Neural cell (in vitro differentiated cells): Measurements from ENCODE around the gene CPA3. TPM values are rescaled to one million over a fixed set of nuclear protein-coding genes. Genes with fewer than 3 reads are reported as not detected.

Source experiments
- H2AFZ ChIP-seq: fragments of 200-600, 300-800 bp; sonication (generic), shearing (Covaris generic); 2 replicates; pipeline ENCODE4 v1.6.0; 2014; ENCODE audit warnings: low read depth, mild to moderate bottlenecking, antibody characterized with exemption, low read length, moderate library complexity
- H3F3A ChIP-seq: fragments of 200-600 bp; shearing (Covaris generic); 2 replicates; pipeline ENCODE4 v1.6.1; 2016; ENCODE audit warnings: mild to moderate bottlenecking, moderate library complexity, mixed read lengths, antibody characterized with exemption, low read length; ENCODE audit not compliant: insufficient read depth, poor library complexity, severe bottlenecking
- H3K27ac ChIP-seq: fragments of 200-600, 300-800 bp; sonication (generic), shearing (Covaris generic); 2 replicates; pipeline ENCODE4 v1.5.1; 2014; ENCODE audit warnings: mild to moderate bottlenecking, low read length, moderate library complexity
- H3K27me3 ChIP-seq: fragments of 300-800, 200-600 bp; sonication (generic), shearing (Covaris generic); 2 replicates; pipeline ENCODE4 v1.6.0; 2014; ENCODE audit warnings: mild to moderate bottlenecking, low read depth, low read length, moderate library complexity; ENCODE audit not compliant: insufficient read depth
- H3K36me3 ChIP-seq: fragments of 300-800, 200-600 bp; sonication (generic), shearing (Covaris generic); 2 replicates; pipeline ENCODE4 v1.5.1; 2014; ENCODE audit warnings: mild to moderate bottlenecking, antibody characterized with exemption, low read length, moderate library complexity; ENCODE audit not compliant: insufficient read depth
- H3K4me2 ChIP-seq: fragments of 300-800, 200-600 bp; sonication (generic), shearing (Covaris generic); 2 replicates; pipeline ENCODE4 v1.6.0; 2014; ENCODE audit warnings: mild to moderate bottlenecking, low read length
- H3K4me3 ChIP-seq: fragments of 300-800, 200-600 bp; sonication (generic), shearing (Covaris generic); 2 replicates; pipeline ENCODE4 v1.5.1; 2014; ENCODE audit warnings: mild to moderate bottlenecking, low read length, moderate library complexity
- H3K79me2 ChIP-seq: fragments of 200-600 bp; shearing (Covaris generic); replicated peaks from 2 replicates; pipeline ENCODE4 v1.6.0; 2014; ENCODE audit warnings: mild to moderate bottlenecking, low read length, moderate library complexity; ENCODE audit not compliant: insufficient read depth
- H3K9ac ChIP-seq: fragments of 300-800, 200-600 bp; sonication (generic), shearing (Covaris generic); 2 replicates; pipeline ENCODE4 v1.6.1; 2016; ENCODE audit warnings: mild to moderate bottlenecking, low read length, mixed read lengths
- H3K9me2 ChIP-seq: fragments of 200-600 bp; shearing (Covaris generic); 2 replicates; pipeline ENCODE4 v1.6.1; 2016; ENCODE audit warnings: mild to moderate bottlenecking, low read length, mixed read lengths; ENCODE audit not compliant: insufficient read depth
- H3K9me3 ChIP-seq: fragments of 200-600, 300-800 bp; sonication (generic), shearing (Covaris generic); 2 replicates; pipeline ENCODE4 v1.6.1; 2016; ENCODE audit warnings: mild to moderate bottlenecking, mixed run types, low read length, moderate library complexity, mixed read lengths
- H4K20me1 ChIP-seq: fragments of 200-600 bp; shearing (Covaris generic); 2 replicates; pipeline ENCODE4 v1.6.1; 2016; ENCODE audit warnings: mild to moderate bottlenecking, mixed run types; ENCODE audit not compliant: insufficient read depth
- EP300 ChIP-seq: fragments of 450-650 bp; conservative IDR thresholded peaks from 2 replicates; pipeline ENCODE4 v1.6.1; 2014; ENCODE audit warnings: antibody characterized with exemption, mild to moderate bottlenecking, moderate library complexity; ENCODE audit not compliant: poor library complexity, severe bottlenecking
- EZH2 ChIP-seq: fragments of 200-600, 300-800 bp; shearing (Covaris generic), sonication (generic); IDR thresholded peaks from 2 replicates; pipeline ENCODE4 v1.6.1; 2014; ENCODE audit warnings: antibody characterized with exemption, low read length, borderline replicate concordance, mild to moderate bottlenecking; ENCODE audit not compliant: insufficient read depth, poor library complexity, severe bottlenecking
- MXI1 ChIP-seq: fragments of 450-650 bp; conservative IDR thresholded peaks from 2 replicates; pipeline ENCODE4 v1.6.1; 2014; ENCODE audit warnings: antibody characterized with exemption, mild to moderate bottlenecking; ENCODE audit not compliant: poor library complexity, severe bottlenecking
- POLR2AphosphoS5 ChIP-seq: IDR thresholded peaks from 2 replicates; pipeline ENCODE4 v1.6.1; 2012
- RAD21 ChIP-seq: fragments of 450-650 bp; conservative IDR thresholded peaks from 2 replicates; pipeline ENCODE4 v1.6.1; 2014; ENCODE audit warnings: antibody characterized with exemption, mild to moderate bottlenecking, moderate library complexity
- REST ChIP-seq: IDR thresholded peaks from 2 replicates; pipeline ENCODE4 v1.6.1; 2012; ENCODE audit warnings: borderline replicate concordance
- SMC3 ChIP-seq: fragments of 450-650 bp; conservative IDR thresholded peaks from 2 replicates; pipeline ENCODE4 v1.6.1; 2014; ENCODE audit warnings: antibody characterized with exemption, mild to moderate bottlenecking, moderate library complexity; ENCODE audit not compliant: poor library complexity
- TAF1 ChIP-seq: IDR thresholded peaks from 2 replicates; pipeline ENCODE4 v1.6.1; 2012; ENCODE audit warnings: low read depth
- polyA plus RNA-seq: library from polyadenylated mRNA; depleted of rRNA; stranded (reverse); fragments of >200 nt; gene quantifications from 2 replicates; pipeline ENCODE4 v1.2.3, GENCODE V29; 2014
- TF ChIP-seq, protein P1 (sequence below): fragments of 450-650 bp; IDR thresholded peaks from 2 replicates; pipeline ENCODE4 v1.5.1; 2014; ENCODE audit warnings: antibody characterized with exemption, mild to moderate bottlenecking, moderate library complexity; ENCODE audit not compliant: poor library complexity, severe bottlenecking

Gene CPA3
- polyA plus RNA-seq, 1 donor from 2014 or later: not detected

GRCh38 chr3:148943506-148944205 is 78.6 kb downstream of the CPA3 start:
- Histone ChIP-seq H3K79me2 (no peaks in the 10 kb centered on the region), H3K4me2 (no peak overlapping the region), H4K20me1 (no peaks in the 10 kb centered on the region), H3K36me3 (no peaks in the 10 kb centered on the region), H3K9me2 (no peaks in the 10 kb centered on the region), H3K9me3 (no peaks in the 10 kb centered on the region), H3F3A (no peaks in the 10 kb centered on the region), H3K9ac (no peak overlapping the region), H3K27ac (no peak overlapping the region), H3K4me3 (no peak overlapping the region), H2AFZ (no peak overlapping the region), H3K27me3 (no peaks in the 10 kb centered on the region)
- TF ChIP-seq REST (no peak), RAD21 (peak; percentile 85), TAF1 (no peak), POLR2AphosphoS5 (no peak), EP300 (peak; percentile 63), MXI1 (no peak), SMC3 (peak; percentile 85), EZH2 (no peak)
- TF ChIP-seq, protein P1, sequence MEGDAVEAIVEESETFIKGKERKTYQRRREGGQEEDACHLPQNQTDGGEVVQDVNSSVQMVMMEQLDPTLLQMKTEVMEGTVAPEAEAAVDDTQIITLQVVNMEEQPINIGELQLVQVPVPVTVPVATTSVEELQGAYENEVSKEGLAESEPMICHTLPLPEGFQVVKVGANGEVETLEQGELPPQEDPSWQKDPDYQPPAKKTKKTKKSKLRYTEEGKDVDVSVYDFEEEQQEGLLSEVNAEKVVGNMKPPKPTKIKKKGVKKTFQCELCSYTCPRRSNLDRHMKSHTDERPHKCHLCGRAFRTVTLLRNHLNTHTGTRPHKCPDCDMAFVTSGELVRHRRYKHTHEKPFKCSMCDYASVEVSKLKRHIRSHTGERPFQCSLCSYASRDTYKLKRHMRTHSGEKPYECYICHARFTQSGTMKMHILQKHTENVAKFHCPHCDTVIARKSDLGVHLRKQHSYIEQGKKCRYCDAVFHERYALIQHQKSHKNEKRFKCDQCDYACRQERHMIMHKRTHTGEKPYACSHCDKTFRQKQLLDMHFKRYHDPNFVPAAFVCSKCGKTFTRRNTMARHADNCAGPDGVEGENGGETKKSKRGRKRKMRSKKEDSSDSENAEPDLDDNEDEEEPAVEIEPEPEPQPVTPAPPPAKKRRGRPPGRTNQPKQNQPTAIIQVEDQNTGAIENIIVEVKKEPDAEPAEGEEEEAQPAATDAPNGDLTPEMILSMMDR: peak; percentile 86

DNA sequence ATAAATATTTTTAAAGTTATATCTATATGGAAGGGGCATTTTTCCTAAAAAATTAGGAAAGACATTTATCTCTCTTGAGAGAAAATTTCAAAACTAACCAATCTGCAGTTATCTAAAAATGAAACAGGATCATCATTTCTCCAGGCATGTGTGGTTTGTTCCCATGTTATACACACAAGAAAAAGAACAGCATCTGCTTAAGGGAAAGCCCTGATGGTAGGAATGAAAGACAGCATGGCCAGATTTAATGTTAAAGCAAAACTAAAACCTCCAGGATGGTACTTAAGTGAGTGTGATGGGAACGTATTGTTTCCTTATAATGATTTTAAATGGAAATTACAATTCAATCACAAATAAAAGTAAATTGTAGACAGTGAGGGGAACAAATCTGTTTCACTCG is 80.0 kb downstream of the CPA3 start:
- Histone ChIP-seq H3K9ac (no peak overlapping the region), H3K9me3 (no peaks in the 10 kb centered on the region), H3K79me2 (no peaks in the 10 kb centered on the region), H3K36me3 (no peaks in the 10 kb centered on the region), H3K27me3 (no peaks in the 10 kb centered on the region), H2AFZ (no peak overlapping the region), H3K4me2 (no peak overlapping the region), H4K20me1 (no peaks in the 10 kb centered on the region), H3K4me3 (no peak overlapping the region), H3F3A (no peaks in the 10 kb centered on the region), H3K27ac (no peak overlapping the region), H3K9me2 (no peaks in the 10 kb centered on the region)
- TF ChIP-seq EP300 (no peak), REST (no peak)

Other genes starting within 250 kb of the CPA3 start
- 1.3 and 1.9 TPM in 2 replicates for gene AGTR1, start 167.4 kb upstream of the CPA3 start, polyA plus RNA-seq
- 0.19 TPM in 1 of 2 replicates, not detected in the other for gene CPB1, start 37.5 kb upstream of the CPA3 start, polyA plus RNA-seq
- 2.4 and 3.1 TPM in 2 replicates for gene GYG1, start 126.2 kb downstream of the CPA3 start, polyA plus RNA-seq
- 108 and 164 TPM in 2 replicates for gene HLTF, start 221.2 kb downstream of the CPA3 start, polyA plus RNA-seq